Sigmoid colon (tissue), 4 donors: ENCODE measurements around the gene PEX3.

Source experiments
- CTCF ChIP-seq, 4 experiments: fragments of 450-650 bp in 3 of 4; fragments of 200-600 bp in 1 of 4; IDR thresholded peaks; one replicate each; pipeline ENCODE4 v1.5.1; 2016 to 2019; ENCODE audit warnings: antibody characterized with exemption in 4 of 4, mild to moderate bottlenecking in 3 of 4, moderate library complexity in 2 of 4
- POLR2A ChIP-seq, 2 donors: fragments of 450-650 bp; IDR thresholded peaks; one replicate each; pipeline ENCODE4 v1.6.1; 2016; ENCODE audit warnings: antibody characterized with exemption in 2 of 2, mild to moderate bottlenecking in 2 of 2, moderate library complexity in 2 of 2
- POLR2AphosphoS5 ChIP-seq, 4 donors: sonication (generic); formaldehyde crosslinking; IDR thresholded peaks; one replicate each; pipeline ENCODE4 v1.6.1; 2017; ENCODE audit warnings: antibody characterized with exemption in 4 of 4

DNA sequence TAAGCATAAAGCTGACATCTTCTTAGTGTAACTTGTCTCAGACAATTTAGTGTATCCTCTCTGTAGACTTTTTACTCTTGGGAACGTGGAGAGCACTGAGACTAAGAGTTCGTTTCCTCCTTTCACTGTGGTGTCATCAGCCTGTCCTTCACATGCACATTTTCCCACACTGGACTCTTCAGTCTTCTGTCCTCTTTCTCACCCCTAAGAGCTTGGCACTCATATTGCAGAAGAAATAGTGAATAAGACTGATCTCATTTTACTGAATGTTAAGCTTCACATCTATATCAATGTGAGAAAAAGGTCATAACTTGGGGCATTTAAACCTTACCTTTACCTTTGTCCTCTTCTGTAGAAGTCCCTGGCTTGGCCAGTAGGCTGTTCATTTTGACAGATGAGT, 35.4 kb downstream of the PEX3 start:
- TF ChIP-seq CTCF (IDR thresholded peaks at IDR 0.05) (no peak), POLR2AphosphoS5 (IDR thresholded peaks at IDR 0.05) (no peak), POLR2A (IDR thresholded peaks at IDR 0.05) (no peak)
